NCI-H2196 (cell line): ENCODE results near the gene ZNF181.
"Not testable (repeated sequence)": the region's sequence is repeated elsewhere in the genome, so short reads cannot be mapped to it uniquely, and the experiment has no call there.

ENCODE experiments used
- DNase-seq: peaks from one replicate; lab custom pipeline; 2025; ENCODE audit not compliant: unreplicated experiment; lab: John Stamatoyannopoulos, UW

The ZNF181 gene

GRCh38 chr19:34733746-34734536 is at the start of gene ZNF181:
ZNF181 (plus strand) TSS chr19:34734243; CDS start chr19:34735038, 795 bp downstream.
- peak; percentile 89 for DNase-seq

- not testable (repeated sequence) for DNase-seq
These were observed 48.8 kb upstream of the ZNF181 start for GRCh38 chr19:34685266-34685665.

DNA sequence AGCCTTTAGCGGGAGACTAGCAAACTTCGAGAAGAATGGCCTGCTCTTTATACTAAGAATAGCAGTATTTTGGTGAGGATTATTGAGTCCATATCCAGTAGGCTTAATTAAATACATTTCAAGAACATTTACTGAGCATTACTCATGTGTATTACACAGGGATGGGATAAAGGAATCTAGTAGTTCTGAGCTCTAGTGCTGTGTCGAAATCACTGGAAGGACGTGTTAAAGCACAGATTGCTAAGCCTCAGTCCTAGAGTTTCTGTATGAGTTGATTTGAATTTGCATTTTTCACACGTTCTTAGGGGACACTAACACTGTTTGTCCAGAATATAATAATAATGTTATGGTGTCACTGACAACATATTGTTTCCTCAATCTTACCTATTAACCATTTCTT is 47.6 kb upstream of the ZNF181 start:
- DNase-seq: no peak

DNA sequence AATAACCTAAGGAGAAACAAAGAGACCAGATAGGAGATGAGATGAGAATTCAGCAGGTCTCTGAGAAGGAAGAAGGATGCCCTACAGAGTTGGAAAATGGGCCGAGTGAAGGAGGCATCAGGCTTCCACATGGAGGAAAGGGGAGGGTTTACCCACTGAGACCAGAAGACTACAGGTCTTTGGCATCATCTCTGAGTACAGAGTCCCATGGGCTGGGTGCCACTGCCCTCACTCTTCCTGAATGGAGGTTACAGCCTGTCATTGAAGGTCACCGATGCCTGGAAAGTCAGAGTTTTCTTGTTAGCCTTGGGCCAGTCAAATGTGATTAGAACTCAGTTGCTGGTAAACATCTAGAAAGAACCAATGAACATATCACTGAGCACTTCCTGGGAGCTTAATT is 46.7 kb upstream of the ZNF181 start:
- DNase-seq: no peak

GRCh38 chr19:34688592-34688991 is 45.5 kb upstream of the ZNF181 start:
- no peak for DNase-seq

- no peak for DNase-seq
These were observed 43.7 kb upstream of the ZNF181 start for GRCh38 chr19:34690372-34690771.

DNA sequence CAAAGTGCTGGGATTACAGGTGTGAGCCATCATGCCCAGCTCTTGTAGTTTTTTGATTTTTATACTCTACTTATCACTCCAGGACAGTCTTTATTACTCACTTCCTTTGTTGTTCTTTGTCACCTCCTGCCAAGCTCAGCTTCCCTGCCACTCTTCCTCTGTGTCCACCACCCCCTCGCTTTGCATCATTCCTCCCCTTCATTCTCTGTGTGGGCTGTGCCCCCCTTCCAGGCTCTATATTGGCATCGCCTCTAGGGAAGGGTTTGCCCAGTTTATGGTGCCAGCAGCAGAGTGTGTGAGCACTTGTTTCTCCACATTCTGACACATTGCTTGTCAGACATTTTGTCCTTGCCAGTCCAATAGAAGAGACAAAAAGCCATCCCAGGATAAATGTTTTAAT is 41.5 kb upstream of the ZNF181 start:
- DNase-seq: no peak

- DNase-seq: peak; percentile 27
These were observed 26.4 kb upstream of the ZNF181 start for GRCh38 chr19:34707661-34708060.

GRCh38 chr19:34711890-34712289 is 22.2 kb upstream of the ZNF181 start:
- no peak for DNase-seq

DNA sequence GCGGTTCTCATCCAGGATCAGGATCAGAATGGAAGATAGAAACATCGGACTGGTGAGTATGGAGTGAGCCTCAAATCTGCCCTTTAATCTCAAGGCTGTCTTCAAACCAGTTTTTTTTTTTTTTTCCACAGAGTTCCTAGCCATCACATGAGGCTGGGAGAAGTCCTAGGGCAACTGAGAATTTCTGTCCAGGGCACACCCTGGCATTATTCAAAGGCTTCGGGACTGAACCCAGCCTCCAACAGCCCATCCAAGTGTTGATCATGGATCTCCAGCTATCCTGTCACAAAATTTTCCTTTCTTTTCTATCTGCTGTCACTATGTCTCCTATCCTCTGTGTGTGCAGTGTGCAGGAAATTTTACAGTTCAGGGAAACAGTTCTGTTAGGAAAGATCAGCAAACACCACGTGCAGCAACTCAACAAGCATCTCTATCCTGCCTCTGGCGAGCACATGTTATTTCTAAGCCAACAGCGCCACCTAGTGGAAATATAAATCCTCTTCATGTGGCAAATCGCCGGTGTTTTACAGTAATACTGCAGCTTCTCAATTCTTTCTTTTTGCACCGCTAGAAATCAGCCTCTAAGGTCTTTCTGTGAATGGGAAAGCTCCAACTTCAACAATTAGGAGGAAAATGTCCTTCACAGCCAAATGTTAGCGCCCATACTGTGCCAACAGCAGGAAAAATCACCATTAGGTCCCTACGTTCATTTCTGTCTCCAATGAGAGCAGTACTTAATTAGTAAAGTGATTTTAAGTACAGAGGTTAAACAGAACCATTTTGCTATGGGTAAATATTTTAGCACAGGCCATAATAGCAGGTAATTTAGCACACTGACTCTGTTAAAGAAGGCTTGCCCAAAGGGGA is 21.4 kb upstream of the ZNF181 start:
- DNase-seq: peak; percentile 84

DNA sequence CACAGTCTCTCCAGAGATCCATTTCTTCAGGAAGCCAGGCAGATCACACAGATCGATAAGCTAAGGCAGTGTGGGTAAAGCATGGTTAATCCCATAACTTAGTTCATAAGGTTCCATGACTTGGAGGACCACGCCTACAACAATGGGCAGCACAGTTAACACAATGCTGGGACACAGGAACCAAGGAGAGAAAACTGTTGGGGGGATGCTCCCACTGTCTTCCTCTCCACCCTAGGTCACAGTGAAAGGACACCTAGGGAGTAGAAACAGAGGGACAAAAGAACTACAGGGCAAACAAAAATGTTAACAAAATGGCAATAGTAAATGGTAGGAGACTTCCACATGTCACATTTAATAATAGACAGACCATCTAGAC is 20.8 kb upstream of the ZNF181 start:
- no peak for DNase-seq

DNA sequence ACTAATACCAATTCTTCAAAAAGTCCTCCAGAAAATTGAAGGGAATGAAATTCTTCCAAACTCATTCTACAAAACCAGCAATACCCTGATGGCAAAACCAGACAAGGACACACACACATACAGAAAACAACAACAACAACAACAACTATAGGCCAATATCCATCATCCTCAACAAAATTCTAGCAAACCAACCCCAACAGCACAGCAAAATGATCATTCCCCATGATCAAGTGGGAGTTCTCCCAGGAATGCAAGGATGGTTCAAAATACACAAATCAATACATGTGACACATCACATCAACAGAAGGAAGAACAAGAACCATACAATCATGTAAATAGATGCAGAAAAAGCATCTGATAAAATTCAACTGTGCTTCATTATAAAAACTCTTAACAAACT is 18.7 kb upstream of the ZNF181 start:
- no peak for DNase-seq

- no peak for DNase-seq
These were observed 11.7 kb upstream of the ZNF181 start for GRCh38 chr19:34722353-34722752.

DNA sequence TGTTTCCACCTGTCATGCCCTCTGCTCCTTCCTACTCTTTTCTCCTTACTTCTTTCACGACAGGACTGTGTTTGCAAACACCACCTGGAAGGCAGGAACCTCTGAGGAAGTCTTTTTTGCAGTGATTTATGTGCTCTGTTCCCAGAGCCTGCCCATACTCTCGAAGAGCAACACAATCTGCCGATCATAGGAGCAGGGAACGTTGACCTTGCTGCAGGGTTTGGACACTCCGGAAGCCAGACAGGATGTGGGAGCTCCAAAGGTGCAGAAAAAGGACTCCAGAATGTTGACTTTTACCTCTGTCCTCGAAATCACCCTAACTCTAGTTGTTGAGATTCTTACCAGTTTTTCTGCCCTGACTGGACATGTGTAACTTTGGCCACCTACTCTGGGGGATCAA is 8.6 kb upstream of the ZNF181 start:
- DNase-seq: no peak

- no peak for DNase-seq
These were observed 2.8 kb upstream of the ZNF181 start for GRCh38 chr19:34731019-34731829.

DNA sequence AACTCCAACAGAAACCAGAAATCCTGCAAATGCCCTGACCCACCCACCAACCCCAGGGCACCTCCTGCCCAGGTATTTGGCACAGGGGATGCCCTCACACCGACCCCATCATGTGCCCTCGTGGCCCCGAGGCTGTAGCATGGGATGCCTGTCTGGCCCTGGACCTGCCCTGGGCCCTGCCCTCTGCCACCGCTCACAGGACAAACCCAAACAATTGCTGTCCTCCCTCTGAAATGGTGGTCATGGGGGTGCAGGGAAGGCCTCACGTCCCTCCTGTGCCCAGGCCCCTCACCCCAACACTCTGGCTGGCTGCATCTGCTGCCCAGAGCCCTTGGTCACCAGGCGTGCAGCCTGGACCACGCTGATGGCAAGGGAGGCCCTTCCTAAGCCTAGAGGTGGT is 2.1 kb upstream of the ZNF181 start:
- DNase-seq: no peak

- no peak for DNase-seq
These were observed 1.3 kb upstream of the ZNF181 start for GRCh38 chr19:34732612-34733211.

DNA sequence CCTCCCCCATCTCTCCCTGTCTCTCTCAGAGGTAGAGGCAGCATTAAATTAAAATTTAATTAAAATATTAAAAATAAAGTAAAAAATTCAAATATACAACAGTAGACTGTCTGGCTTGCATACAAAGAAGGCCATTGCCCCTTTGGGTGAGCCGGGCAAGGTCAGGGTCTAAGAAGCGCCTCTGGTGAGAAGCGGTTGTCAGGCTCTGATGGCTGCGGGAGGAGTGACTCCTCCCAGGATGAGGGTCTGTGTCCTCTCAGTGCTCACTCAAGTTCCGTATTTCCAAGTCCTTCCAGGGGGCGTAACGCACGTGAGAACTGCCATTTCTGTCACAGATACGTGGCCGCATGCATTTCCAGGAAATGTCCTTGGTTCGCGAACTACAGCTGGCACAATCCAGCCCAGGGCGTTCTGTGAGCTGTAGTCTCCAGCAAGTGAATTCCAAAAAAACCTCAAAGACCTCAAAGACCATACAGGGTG is 737 bp upstream of the ZNF181 start:
- peak; percentile 72 for DNase-seq

- peak; percentile 91 for DNase-seq
These were observed 577 bp downstream of the ZNF181 start for GRCh38 chr19:34734537-34735103.

GRCh38 chr19:34744896-34745690 is 11.1 kb downstream of the ZNF181 start:
- DNase-seq: no peak
